CD14-positive monocyte (primary cell): Measurements from ENCODE around the gene SCN10A. TPM values are rescaled to one million over a fixed set of nuclear protein-coding genes. Genes with fewer than 3 reads are reported as not detected.

Experiments
- DNase-seq, 3 donors: peaks; one replicate each; pipeline ENCODE4 v3.0.0-alpha.2; 2011 to 2022
- H2AFZ ChIP-seq: 2 replicates; pipeline ENCODE4 v1.6.0; 2012; ENCODE audit warnings: mild to moderate bottlenecking, low read depth, low read length, inconsistent platforms; ENCODE audit not compliant: insufficient read depth, poor library complexity, severe bottlenecking
- H3K27ac ChIP-seq, 2 donors: 1 replicate in 1 of 2; 2 replicates in 1 of 2; pipeline ENCODE4 v1.5.1; 2012 to 2013; ENCODE audit warnings: low read length in 2 of 2, control low read depth in 1 of 2, inconsistent platforms in 1 of 2, low read depth in 1 of 2, mild to moderate bottlenecking in 1 of 2
- H3K27me3 ChIP-seq, 2 donors: one replicate each; pipeline versions ENCODE4 v1.6.0 to v1.6.1; 2011 to 2013; ENCODE audit warnings: low read length in 2 of 2; ENCODE audit not compliant: control insufficient read depth in 2 of 2, insufficient read depth in 2 of 2
- H3K36me3 ChIP-seq, 2 donors: replicated peaks in 1 of 2; 1 replicate in 1 of 2; 2 replicates in 1 of 2; pipeline versions ENCODE4 v1.5.1 to v1.6.1; 2012 to 2013; ENCODE audit warnings: low read length in 2 of 2, control low read depth in 1 of 2, inconsistent platforms in 1 of 2, mild to moderate bottlenecking in 1 of 2; ENCODE audit not compliant: insufficient read depth in 2 of 2, control insufficient read depth in 1 of 2
- H3K4me1 ChIP-seq, 2 donors: 1 replicate in 1 of 2; 2 replicates in 1 of 2; pipeline versions ENCODE4 v1.5.1 to v1.6.1; 2012 to 2013; ENCODE audit warnings: low read length in 2 of 2, control low read depth in 1 of 2, inconsistent platforms in 1 of 2, mild to moderate bottlenecking in 1 of 2, moderate library complexity in 1 of 2; ENCODE audit not compliant: insufficient read depth in 2 of 2, control insufficient read depth in 1 of 2
- H3K4me2 ChIP-seq: replicated peaks from 2 replicates; pipeline ENCODE3; 2012; ENCODE audit warnings: low read length, moderate library complexity, mild to moderate bottlenecking; ENCODE audit not compliant: poor library complexity, severe bottlenecking; ENCODE audit errors: extremely low read depth
- H3K4me3 ChIP-seq, 3 experiments: fragments of 200-600 bp in 1 of 3; sonication (generic) in 1 of 3; replicated peaks in 1 of 3; 1 replicate in 2 of 3; 2 replicates in 1 of 3; pipeline ENCODE4 v1.5.1; 2011 to 2013; ENCODE audit warnings: low read length in 3 of 3, mild to moderate bottlenecking in 3 of 3, control low read depth in 2 of 3, low read depth in 2 of 3, inconsistent platforms in 1 of 3, moderate library complexity in 1 of 3
- H3K79me2 ChIP-seq: 2 replicates; pipeline ENCODE4 v1.6.0; 2012; ENCODE audit warnings: mild to moderate bottlenecking, control low read depth, inconsistent platforms, low read length, moderate library complexity; ENCODE audit not compliant: insufficient read depth
- H3K9ac ChIP-seq: 2 replicates; pipeline ENCODE4 v1.6.0; 2017; ENCODE audit warnings: low read length, mild to moderate bottlenecking; ENCODE audit not compliant: insufficient read depth, poor library complexity, severe bottlenecking
- H3K9me3 ChIP-seq, 2 donors: replicated peaks in 1 of 2; 1 replicate in 1 of 2; 2 replicates in 1 of 2; pipeline versions ENCODE4 v1.5.1 to v1.6.1; 2012 to 2013; ENCODE audit warnings: low read length in 2 of 2, control low read depth in 1 of 2; ENCODE audit not compliant: control insufficient read depth in 1 of 2, insufficient read depth in 1 of 2
- H4K20me1 ChIP-seq: 2 replicates; pipeline ENCODE4 v1.6.0; 2012; ENCODE audit warnings: mild to moderate bottlenecking, low read length, control low read depth, moderate library complexity; ENCODE audit not compliant: insufficient read depth
- H3K27ac Mint-ChIP-seq, 7 donors: one replicate each; pipeline ENCODE4 v1.8.0; 2020; ENCODE audit warnings: mild to moderate bottlenecking in 7 of 7, mixed read lengths in 7 of 7, moderate library complexity in 6 of 7, inconsistent platforms in 2 of 7
- H3K27me3 Mint-ChIP-seq, 3 donors: one replicate each; pipeline ENCODE4 v1.8.0; 2021 to 2022; ENCODE audit warnings: low read depth in 3 of 3, mild to moderate bottlenecking in 3 of 3, mixed read lengths in 3 of 3, moderate library complexity in 3 of 3, inconsistent platforms in 1 of 3
- H3K36me3 Mint-ChIP-seq, 2 donors: one replicate each; pipeline ENCODE4 v1.8.0; 2020; ENCODE audit warnings: mixed read lengths in 2 of 2, inconsistent platforms in 1 of 2, mild to moderate bottlenecking in 1 of 2
- H3K4me1 Mint-ChIP-seq: one replicate; pipeline ENCODE4 v1.8.0; 2020; ENCODE audit warnings: mild to moderate bottlenecking, mixed read lengths
- H3K4me3 Mint-ChIP-seq, 2 donors: one replicate each; pipeline ENCODE4 v1.8.0; 2020; ENCODE audit warnings: mild to moderate bottlenecking in 2 of 2, mixed read lengths in 2 of 2, moderate library complexity in 1 of 2
- H3K9me3 Mint-ChIP-seq, 7 donors: one replicate each; pipeline ENCODE4 v1.8.0; 2020 to 2022; ENCODE audit warnings: mixed read lengths in 7 of 7, mild to moderate bottlenecking in 6 of 7, moderate library complexity in 6 of 7, inconsistent platforms in 2 of 7
- WGBS: methylation state at CpG from one replicate; pipeline ENCODE4 v1.1.5; 2013; ENCODE audit warnings: missing lambda C conversion rate; ENCODE audit not compliant: insufficient coverage; 5-methylcytosine and 5-hydroxymethylcytosine counted together
- intact Hi-C, 2 donors: fragments of 100-400 bp; cut with micrococcal nuclease; formaldehyde crosslinking; loops; one replicate each; pipeline versions ENCODE4 v1.15.0 to v1.15.1; 2023
- polyA minus RNA-seq: library from RNA; depleted of rRNA, polyadenylated mRNA; stranded (reverse); fragments of >200 nt; gene quantifications from 2 replicates; pipeline ENCODE4 v1.2.3, GENCODE V29; 2012
- polyA plus RNA-seq, 3 donors: library from polyadenylated mRNA; depleted of rRNA in 1 of 3; unstranded in 2 of 3; stranded (reverse) in 1 of 3; fragments of 300-500 nt in 2 of 3; fragments of >200 nt in 1 of 3; fragmentation: Illumina TruSeq in 2 of 3; gene quantifications; 1 replicate in 2 of 3; 2 replicates in 1 of 3; pipeline ENCODE4 v1.2.3, GENCODE V29; 2012 to 2021
- total RNA-seq, 12 experiments: library from RNA in 1 of 12; stranded (reverse) in 1 of 12; fragments of 120-200 nt in 1 of 12; gene quantifications; one replicate each; pipeline ENCODE4 v1.2.4 and lab custom pipeline; 2013 to 2026; ENCODE audit warnings: mixed read lengths in 6 of 12, inconsistent platforms in 1 of 12
- TF ChIP-seq, protein P1 (sequence below): fragments of 200-600 bp; IDR thresholded peaks from one replicate; pipeline ENCODE4 v1.8.0; 2022; ENCODE audit warnings: antibody characterized with exemption, mild to moderate bottlenecking

The SCN10A gene
- total RNA-seq (2013) = not detected
- not detected for polyA plus RNA-seq
- not detected in 2 replicates for polyA minus RNA-seq
- 0 to 2.0 (median 0) reads per million in 11 experiments for total RNA-seq (lab: John Stamatoyannopoulos, UW)

DNA sequence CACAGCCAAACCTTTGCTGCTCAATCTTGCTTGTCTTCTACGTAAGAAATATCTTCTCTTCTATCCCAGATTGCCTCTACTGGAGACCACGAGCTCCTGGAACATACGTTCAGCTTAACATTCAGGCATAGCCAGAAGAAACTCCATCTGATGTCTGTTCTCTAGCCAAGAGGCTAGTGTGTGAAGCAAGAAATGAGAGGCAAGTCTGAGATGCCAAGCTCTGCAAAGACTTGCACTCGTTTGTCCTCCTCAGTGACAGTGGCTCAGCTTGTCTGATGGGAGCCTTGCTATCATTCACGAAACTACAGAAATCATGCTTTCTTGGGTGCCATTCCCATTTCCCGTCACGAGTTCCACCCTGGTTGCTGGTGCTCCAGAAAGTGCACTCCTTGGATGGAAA, at the start of gene SCN10A:
Gene SCN10A (minus strand): TSS at position 192 of the 400 bp plus-strand sequence. CDS start 22,207 bp downstream, outside the sequence.
- no peaks in the 10 kb centered on the region for H3K9me3 ChIP-seq
- H3K4me1 ChIP-seq = no peaks in the 10 kb centered on the region
- H3K4me3 Mint-ChIP-seq = no peak within 1 kb of the TSS
- peaks cover 2 to 5% (median 4%) of the 10 kb centered on the region in 3 donors for H3K27me3 Mint-ChIP-seq
- TF ChIP-seq, protein P1, sequence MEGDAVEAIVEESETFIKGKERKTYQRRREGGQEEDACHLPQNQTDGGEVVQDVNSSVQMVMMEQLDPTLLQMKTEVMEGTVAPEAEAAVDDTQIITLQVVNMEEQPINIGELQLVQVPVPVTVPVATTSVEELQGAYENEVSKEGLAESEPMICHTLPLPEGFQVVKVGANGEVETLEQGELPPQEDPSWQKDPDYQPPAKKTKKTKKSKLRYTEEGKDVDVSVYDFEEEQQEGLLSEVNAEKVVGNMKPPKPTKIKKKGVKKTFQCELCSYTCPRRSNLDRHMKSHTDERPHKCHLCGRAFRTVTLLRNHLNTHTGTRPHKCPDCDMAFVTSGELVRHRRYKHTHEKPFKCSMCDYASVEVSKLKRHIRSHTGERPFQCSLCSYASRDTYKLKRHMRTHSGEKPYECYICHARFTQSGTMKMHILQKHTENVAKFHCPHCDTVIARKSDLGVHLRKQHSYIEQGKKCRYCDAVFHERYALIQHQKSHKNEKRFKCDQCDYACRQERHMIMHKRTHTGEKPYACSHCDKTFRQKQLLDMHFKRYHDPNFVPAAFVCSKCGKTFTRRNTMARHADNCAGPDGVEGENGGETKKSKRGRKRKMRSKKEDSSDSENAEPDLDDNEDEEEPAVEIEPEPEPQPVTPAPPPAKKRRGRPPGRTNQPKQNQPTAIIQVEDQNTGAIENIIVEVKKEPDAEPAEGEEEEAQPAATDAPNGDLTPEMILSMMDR = no peak
- no peaks in the 10 kb centered on the region for H4K20me1 ChIP-seq
- intact Hi-C loops = no loop called here
- no peak within 1 kb of the TSS for H2AFZ ChIP-seq
- no peak within 1 kb of the TSS for H3K4me2 ChIP-seq
- no peak within 1 kb of the TSS for H3K4me3 ChIP-seq
- H3K4me1 Mint-ChIP-seq = no peaks in the 10 kb centered on the region
- H3K27me3 ChIP-seq = no peaks in the 10 kb centered on the region
- no peaks in the 10 kb centered on the region for H3K36me3 ChIP-seq
- no peaks in the 10 kb centered on the region for H3K36me3 Mint-ChIP-seq
- H3K79me2 ChIP-seq = no peaks in the 10 kb centered on the region
- DNase-seq = no peak
- H3K27ac Mint-ChIP-seq = no peak within 1 kb of the TSS
- no peak within 1 kb of the TSS for H3K9ac ChIP-seq
- WGBS = 87% methylated on average over 4 of the region's 7 CpGs
- H3K9me3 Mint-ChIP-seq = no peaks in the 10 kb centered on the region
- H3K27ac ChIP-seq = no peak within 1 kb of the TSS

DNA sequence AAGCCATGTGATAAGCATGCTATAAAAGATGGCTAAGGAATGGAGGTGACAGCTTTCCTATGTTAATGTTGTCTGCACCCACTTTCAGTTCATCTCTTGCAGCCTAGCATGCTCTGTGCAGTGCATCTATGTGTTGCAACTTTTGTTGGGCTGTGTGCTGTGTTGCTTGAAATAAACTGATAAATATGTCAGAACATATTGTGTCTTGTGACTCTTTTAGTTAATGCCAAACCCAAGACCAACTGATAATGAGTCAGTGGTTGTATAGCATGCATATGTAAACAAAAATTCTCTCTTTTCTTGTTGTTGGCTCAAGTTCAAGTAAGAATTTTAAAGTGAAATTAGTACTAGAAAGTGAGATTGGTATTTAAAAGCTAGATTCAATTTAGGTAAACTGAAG, 37.0 kb upstream of the SCN10A start:
- H3K27ac ChIP-seq = no peak overlapping the region
- no peak for DNase-seq
- no peaks in the 10 kb centered on the region for H3K36me3 ChIP-seq
- H3K9me3 ChIP-seq = no peaks in the 10 kb centered on the region
- Mint-ChIP-seq H3K4me3 (no peak overlapping the region), H3K4me1 (no peaks in the 10 kb centered on the region), H3K36me3 (no peaks in the 10 kb centered on the region), H3K27ac (no peak overlapping the region), H3K27me3 (peaks cover 0 to 5% (median 0%) of the 10 kb centered on the region in 3 donors), H3K9me3 (peaks cover 0 to 2% (median 0%) of the 10 kb centered on the region in 7 donors)
- H3K27me3 ChIP-seq = no peaks in the 10 kb centered on the region
- no peaks in the 10 kb centered on the region for H3K79me2 ChIP-seq
- TF ChIP-seq, protein P1 = no peak
- H3K4me3 ChIP-seq = no peak overlapping the region
- no peak overlapping the region for H3K9ac ChIP-seq
- H2AFZ ChIP-seq = no peak overlapping the region
- H3K4me2 ChIP-seq = no peak overlapping the region
- H4K20me1 ChIP-seq = no peaks in the 10 kb centered on the region
- intact Hi-C loops = no loop called here
- H3K4me1 ChIP-seq = no peaks in the 10 kb centered on the region
